ENCODE measurements around the gene SRM.

- TF ChIP-seq CTCF (IDR thresholded peaks at IDR 0.05), result no peak
- no peak for TF ChIP-seq EZH2 (IDR thresholded peaks at IDR 0.05; ENCODE audit: borderline replicate concordance, insufficient read depth, low read depth, low read length, poor library complexity, severe bottlenecking)
Measured at GRCh38 chr1:11078631-11079030, 18.8 kb upstream of the SRM start.
